ENCODE data around the gene KIAA1328.
"Not testable (repeated sequence)": the region's sequence is repeated elsewhere in the genome, so short reads cannot be mapped to it uniquely, and the experiment has no call there.

Gene KIAA1328

GRCh38 chr18:36828630-36829361, at the start of gene KIAA1328, which contains the start of gene TPGS2:
KIAA1328 (plus strand) TSS chr18:36829127; CDS start chr18:36829139, 12 bp downstream.
TPGS2 (minus strand) TSS chr18:36829002; CDS start chr18:36828767, 235 bp downstream.
- DNase-seq, result peak; percentile 25 to 95 (median 82)

- DNase-seq, result no peak
These were observed 48.2 kb upstream of the KIAA1328 start for GRCh38 chr18:36780748-36781147.

- no peak for DNase-seq
These were observed 46.2 kb upstream of the KIAA1328 start for GRCh38 chr18:36782710-36783109.

GRCh38 chr18:36783792-36784191, 45.1 kb upstream of the KIAA1328 start:
- no peak for DNase-seq

- DNase-seq, result peak in 10 of 58 donors; percentile 1 to 29 (median 16)
These were observed 42.2 kb upstream of the KIAA1328 start for GRCh38 chr18:36786686-36787085.

GRCh38 chr18:36792634-36793283, 36.2 kb upstream of the KIAA1328 start:
- DNase-seq, result no peak

GRCh38 chr18:36798738-36799473, 30.0 kb upstream of the KIAA1328 start:
- DNase-seq, result no peak

- DNase-seq, result no peak
These were observed 23.8 kb upstream of the KIAA1328 start for GRCh38 chr18:36805105-36805504.

- DNase-seq, result no peak
These were observed 20.2 kb upstream of the KIAA1328 start for GRCh38 chr18:36808681-36809080.

- peak in 25 of 58 donors; percentile 2 to 63 (median 9) for DNase-seq
These were observed 19.1 kb upstream of the KIAA1328 start for GRCh38 chr18:36809590-36810381.

- no peak for DNase-seq
These were observed 17.5 kb upstream of the KIAA1328 start for GRCh38 chr18:36811430-36811829.

- no peak for DNase-seq
These were observed 17.0 kb upstream of the KIAA1328 start for GRCh38 chr18:36811955-36812354.

GRCh38 chr18:36812678-36813077, 16.2 kb upstream of the KIAA1328 start:
- DNase-seq, result no peak

- DNase-seq, result no peak
These were observed 15.7 kb upstream of the KIAA1328 start for GRCh38 chr18:36813101-36813775.

GRCh38 chr18:36813824-36814223, 15.1 kb upstream of the KIAA1328 start:
- no peak for DNase-seq

- no peak for DNase-seq
These were observed 13.9 kb upstream of the KIAA1328 start for GRCh38 chr18:36814994-36815393.

- DNase-seq, result not testable (repeated sequence)
These were observed 12.8 kb upstream of the KIAA1328 start for GRCh38 chr18:36816096-36816495.

- DNase-seq, result no peak
These were observed 11.9 kb upstream of the KIAA1328 start for GRCh38 chr18:36817039-36817438.

GRCh38 chr18:36818652-36819051, 10.3 kb upstream of the KIAA1328 start:
- DNase-seq, result no peak

- DNase-seq, result no peak
These were observed 9.3 kb upstream of the KIAA1328 start for GRCh38 chr18:36819621-36820020.

GRCh38 chr18:36821681-36822080, 7.2 kb upstream of the KIAA1328 start:
- DNase-seq, result no peak
